Measurements from ENCODE around the gene GNPAT.

The GNPAT gene

DNA sequence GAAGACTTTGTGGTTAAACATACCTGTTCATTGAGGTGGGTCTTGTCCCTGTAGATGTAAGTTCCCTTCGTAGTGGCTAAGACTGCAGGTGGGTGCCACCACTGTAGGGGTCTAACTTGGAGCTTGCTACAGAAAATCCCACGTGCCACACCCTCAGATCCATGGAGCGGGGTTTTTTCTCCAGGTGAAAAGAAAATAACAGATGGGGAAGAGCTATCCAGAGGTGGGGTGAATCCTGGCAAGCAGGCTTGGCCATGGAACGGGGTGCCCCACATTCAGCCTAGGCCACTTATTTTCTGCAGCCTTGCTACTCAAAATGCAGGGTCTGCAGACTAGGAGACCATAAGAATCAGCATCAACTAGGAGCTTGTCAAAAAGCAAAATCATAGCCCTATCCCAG lies 72.6 kb downstream of the GNPAT start:
- H3K36me3 Mint-ChIP-seq = no peaks in the 10 kb centered on the region
- no peaks in the 10 kb centered on the region for H3K9me3 Mint-ChIP-seq
- ATAC-seq = no peak
- H3K27ac Mint-ChIP-seq = no peak overlapping the region
- no peaks in the 10 kb centered on the region for H3K27me3 Mint-ChIP-seq
- peaks cover 6% of the 10 kb centered on the region for H3K4me1 Mint-ChIP-seq
- H3K4me3 Mint-ChIP-seq = no peak overlapping the region

DNA sequence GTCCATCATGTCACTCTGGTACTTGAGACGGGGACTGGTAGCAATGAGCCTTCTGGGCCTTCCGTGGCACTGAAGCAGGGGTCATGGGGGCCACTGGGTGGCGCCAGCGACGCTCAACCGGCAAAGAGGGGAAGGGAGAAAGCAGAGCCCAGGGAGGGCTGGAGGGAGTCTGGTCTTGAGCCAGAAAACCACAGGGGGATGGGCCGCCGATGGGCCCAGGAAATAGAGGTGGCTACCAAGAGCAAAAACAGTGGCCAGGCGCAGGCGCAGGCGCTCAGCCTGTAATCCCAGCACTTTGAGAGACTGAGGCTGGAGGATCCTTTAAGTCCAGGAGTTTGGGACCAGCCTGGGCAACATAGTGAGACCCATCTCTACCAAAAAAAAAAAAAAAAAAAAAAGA lies 74.9 kb downstream of the GNPAT start:
- Mint-ChIP-seq H3K27ac (no peak overlapping the region), H3K36me3 (no peaks in the 10 kb centered on the region), H3K9me3 (no peaks in the 10 kb centered on the region), H3K27me3 (no peaks in the 10 kb centered on the region), H3K4me3 (no peak overlapping the region), H3K4me1 (peaks cover 6% of the 10 kb centered on the region)
- ATAC-seq = peak; percentile 70

DNA sequence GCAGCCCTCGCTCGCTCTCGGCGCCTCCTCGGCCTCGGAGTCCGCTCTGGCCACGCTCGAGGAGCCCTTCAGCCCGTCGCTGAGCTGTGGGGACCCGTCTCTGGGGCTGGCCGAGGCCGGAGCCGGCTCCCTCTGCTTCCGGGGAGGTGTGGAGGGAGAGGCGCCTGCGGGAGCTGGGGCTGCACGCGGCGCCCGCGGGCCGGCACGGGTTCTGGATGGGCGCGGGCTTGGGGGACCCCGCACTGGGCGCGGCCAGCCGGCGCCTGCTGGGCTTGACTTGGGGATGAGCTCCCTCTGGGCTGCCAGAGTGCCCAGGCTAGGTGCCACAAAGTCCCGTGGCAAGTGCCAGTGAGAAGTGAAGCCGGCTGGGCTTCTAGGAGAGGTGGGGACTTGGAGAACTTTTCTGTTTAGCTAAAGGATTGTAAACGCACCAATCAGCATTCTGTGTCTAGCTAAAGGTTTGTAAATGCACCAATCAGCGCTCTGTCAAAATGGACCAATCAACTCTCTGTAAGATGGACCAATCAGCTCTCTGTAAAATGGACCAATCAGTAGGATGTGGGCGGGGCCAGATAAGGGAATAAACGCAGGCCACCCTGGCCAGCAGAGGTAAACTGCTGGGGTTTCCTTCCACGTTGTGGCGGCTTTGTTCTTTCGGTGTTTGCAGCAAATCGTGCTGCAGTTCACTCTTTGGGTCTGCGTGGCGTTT lies 76.4 kb downstream of the GNPAT start:
- H3K9me3 Mint-ChIP-seq = no peaks in the 10 kb centered on the region
- no peak for ATAC-seq
- peaks cover 6% of the 10 kb centered on the region for H3K4me1 Mint-ChIP-seq
- H3K4me3 Mint-ChIP-seq = no peak overlapping the region
- no peaks in the 10 kb centered on the region for H3K36me3 Mint-ChIP-seq
- no peak overlapping the region for H3K27ac Mint-ChIP-seq
- H3K27me3 Mint-ChIP-seq = no peaks in the 10 kb centered on the region

DNA sequence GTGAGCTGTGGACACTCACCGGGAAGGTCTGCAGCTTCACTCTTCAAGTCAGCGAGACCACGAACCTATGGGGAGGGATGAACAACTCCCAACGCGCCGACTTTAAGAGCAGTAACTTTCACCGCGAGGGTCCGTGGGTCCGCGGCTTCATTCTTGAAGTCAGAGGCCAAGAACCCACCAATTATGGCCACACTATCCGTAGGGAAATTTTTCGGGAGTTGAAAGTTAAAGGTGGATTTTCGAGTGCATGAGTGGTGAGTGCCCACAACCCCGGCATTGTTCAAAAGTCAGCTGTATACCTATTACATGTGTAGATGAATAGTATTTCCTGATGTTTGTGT lies 77.0 kb downstream of the GNPAT start:
- H3K36me3 Mint-ChIP-seq = no peaks in the 10 kb centered on the region

DNA sequence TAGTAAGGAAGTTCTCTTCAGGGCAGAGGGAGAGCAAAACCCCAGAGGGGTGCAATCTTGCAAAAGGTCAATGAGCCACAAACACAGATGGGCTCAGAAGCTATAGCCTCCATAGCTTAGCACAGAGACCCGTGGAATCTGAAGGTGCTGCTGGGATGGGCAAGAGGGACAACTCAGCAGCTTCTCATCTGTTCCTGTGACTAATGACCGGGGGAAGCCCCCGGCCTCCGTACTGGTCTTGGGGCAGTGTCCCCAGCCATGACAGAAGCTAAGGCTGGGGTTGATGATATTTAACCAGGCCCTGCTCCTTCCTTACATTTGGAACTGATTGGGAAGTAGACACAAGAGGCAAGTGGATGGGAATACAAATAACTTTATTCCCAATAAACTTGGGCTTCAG lies 77.6 kb downstream of the GNPAT start:
- no peaks in the 10 kb centered on the region for H3K27me3 Mint-ChIP-seq
- H3K4me3 Mint-ChIP-seq = no peak overlapping the region
- H3K9me3 Mint-ChIP-seq = no peaks in the 10 kb centered on the region
- H3K4me1 Mint-ChIP-seq = peaks cover 6% of the 10 kb centered on the region
- no peak overlapping the region for H3K27ac Mint-ChIP-seq
- no peak for ATAC-seq
- H3K36me3 Mint-ChIP-seq = no peaks in the 10 kb centered on the region

More for the DNA sequence above, 77.0 kb downstream of the GNPAT start:
- H3K4me1 Mint-ChIP-seq = peaks cover 6% of the 10 kb centered on the region
- no peak overlapping the region for H3K27ac Mint-ChIP-seq
- no peaks in the 10 kb centered on the region for H3K9me3 Mint-ChIP-seq
- no peaks in the 10 kb centered on the region for H3K27me3 Mint-ChIP-seq
- no peak overlapping the region for H3K4me3 Mint-ChIP-seq
- ATAC-seq = no peak

DNA sequence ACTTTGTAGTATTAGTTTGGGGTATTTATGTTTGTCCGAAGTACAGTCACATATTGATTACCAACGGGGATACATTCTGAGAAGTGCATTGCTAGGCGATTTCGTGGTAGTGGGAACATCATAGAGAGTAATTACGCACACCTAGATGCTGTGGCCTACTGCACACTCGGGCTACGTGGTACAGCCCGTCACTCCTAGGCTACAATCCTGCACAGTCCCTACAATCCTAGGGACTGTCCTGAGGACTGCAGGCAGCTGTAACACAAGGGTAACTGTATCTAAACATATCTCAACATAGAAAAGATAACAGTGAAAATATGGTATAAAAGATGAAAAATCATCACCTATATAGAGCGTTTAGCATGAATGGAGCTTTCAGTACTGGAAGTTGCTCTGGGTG lies 78.1 kb downstream of the GNPAT start:
- H3K4me1 Mint-ChIP-seq = peaks cover 6% of the 10 kb centered on the region
- H3K27ac Mint-ChIP-seq = no peak overlapping the region
- H3K4me3 Mint-ChIP-seq = no peak overlapping the region
- H3K36me3 Mint-ChIP-seq = no peaks in the 10 kb centered on the region
- no peaks in the 10 kb centered on the region for H3K27me3 Mint-ChIP-seq
- no peaks in the 10 kb centered on the region for H3K9me3 Mint-ChIP-seq
- ATAC-seq = no peak

DNA sequence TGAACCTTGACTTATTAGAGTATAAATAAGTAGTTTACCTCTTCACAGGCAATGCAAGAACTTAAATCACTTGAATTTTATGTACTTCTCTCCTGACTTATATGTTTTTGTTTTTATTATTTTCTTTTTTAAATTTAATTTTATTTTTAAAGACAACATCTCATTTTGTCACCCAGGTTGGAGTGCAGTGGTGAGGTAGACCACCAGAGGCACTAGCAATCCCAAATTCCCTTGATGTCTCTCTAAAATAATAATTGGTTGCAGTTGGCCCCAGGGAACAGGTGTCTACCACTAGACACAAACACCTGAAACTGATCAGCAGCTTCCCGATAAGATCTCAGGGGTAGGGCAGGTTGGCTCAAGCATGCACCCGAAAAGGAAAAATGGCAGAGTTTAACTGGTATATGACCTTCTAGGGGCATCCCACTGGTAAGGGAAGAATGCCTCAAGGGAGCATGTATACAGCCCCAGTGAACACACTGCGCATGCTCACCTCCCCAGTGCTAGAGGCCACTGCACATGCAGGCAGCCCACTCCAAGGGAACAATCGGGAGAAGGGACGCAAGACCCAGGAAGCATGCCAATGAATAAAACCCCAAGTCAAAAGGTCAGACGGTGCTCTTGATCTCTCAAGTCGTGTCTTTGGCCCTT lies 82.0 kb downstream of the GNPAT start:
- Mint-ChIP-seq H3K27me3 (no peaks in the 10 kb centered on the region), H3K36me3 (no peaks in the 10 kb centered on the region), H3K9me3 (no peaks in the 10 kb centered on the region), H3K27ac (no peak overlapping the region), H3K4me3 (no peak overlapping the region), H3K4me1 (no peaks in the 10 kb centered on the region)
- ATAC-seq = no peak

DNA sequence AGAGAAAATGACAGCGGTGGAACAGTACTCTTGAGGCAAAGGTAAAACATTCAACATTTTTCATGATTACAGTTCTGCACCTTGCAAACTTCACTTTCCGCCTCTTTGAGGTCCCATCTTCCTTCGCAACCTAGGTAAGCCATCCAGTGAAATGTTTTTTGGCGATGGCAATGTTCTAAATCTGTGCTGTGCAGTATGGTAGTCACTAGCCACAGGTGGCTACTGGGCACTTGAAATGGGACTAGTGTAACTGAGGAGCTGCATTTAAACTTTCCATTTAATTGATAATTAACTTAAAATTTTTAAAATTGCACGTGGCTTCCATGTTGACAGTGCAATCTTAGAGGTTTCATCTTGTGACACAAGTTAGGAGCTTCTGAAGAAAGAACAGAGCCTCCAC lies 83.6 kb downstream of the GNPAT start:
- Mint-ChIP-seq H3K9me3 (no peaks in the 10 kb centered on the region), H3K27me3 (no peaks in the 10 kb centered on the region), H3K36me3 (no peaks in the 10 kb centered on the region), H3K27ac (no peak overlapping the region), H3K4me1 (peaks cover 7% of the 10 kb centered on the region), H3K4me3 (no peak overlapping the region)
- no peak for ATAC-seq

DNA sequence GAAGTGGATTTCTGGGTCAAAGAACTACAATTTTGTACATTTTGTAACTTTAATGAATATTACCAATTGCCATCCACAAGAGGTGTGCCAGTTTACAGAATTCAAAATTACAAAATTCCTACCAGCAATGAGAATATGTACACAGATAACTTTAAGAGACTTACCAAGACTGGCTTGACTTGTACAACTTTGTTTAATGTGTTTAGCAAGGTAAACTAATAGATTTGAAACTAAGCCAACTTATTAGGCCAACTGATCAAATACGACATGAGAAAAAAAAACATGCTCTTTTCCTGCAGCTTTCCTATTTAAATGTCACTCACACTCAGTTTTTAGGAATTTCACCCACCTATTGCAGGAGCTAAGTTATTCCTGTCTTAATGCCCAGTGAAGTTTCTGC lies 85.2 kb downstream of the GNPAT start:
- Mint-ChIP-seq H3K27ac (no peak overlapping the region), H3K27me3 (no peaks in the 10 kb centered on the region), H3K4me3 (no peak overlapping the region), H3K9me3 (no peaks in the 10 kb centered on the region), H3K4me1 (peaks cover 20% of the 10 kb centered on the region), H3K36me3 (peaks cover 9% of the 10 kb centered on the region)
- no peak for ATAC-seq
